PFSK-1 (cell line): ENCODE measurements around the gene LYPLA2.

Source experiments
- FOXP2 ChIP-seq: optimal IDR thresholded peaks from 2 replicates; pipeline ENCODE3; 2011; ENCODE audit warnings: borderline replicate concordance, control low read depth, inconsistent platforms; ENCODE audit not compliant: insufficient read depth; ENCODE audit errors: extremely low read length, extremely low read depth
- POLR2AphosphoS5 ChIP-seq: IDR thresholded peaks from 2 replicates; pipeline ENCODE4 v1.6.1; 2012; ENCODE audit warnings: low read depth, mild to moderate bottlenecking, control low read depth, low read length, moderate library complexity
- REST ChIP-seq, 2 experiments: IDR thresholded peaks; 2 replicates each; pipeline versions ENCODE4 v1.6.1 to v1.8.0; 2011 to 2012; ENCODE audit warnings: low read depth in 2 of 2, low read length in 2 of 2, control low read depth in 1 of 2, inconsistent platforms in 1 of 2, mild to moderate bottlenecking in 1 of 2, moderate library complexity in 1 of 2; ENCODE audit not compliant: insufficient read depth in 1 of 2
- SIN3A ChIP-seq: IDR thresholded peaks from 2 replicates; pipeline ENCODE4 v1.6.1; 2012; ENCODE audit warnings: mild to moderate bottlenecking, low read length, moderate library complexity, borderline replicate concordance; ENCODE audit not compliant: insufficient read depth
- TAF1 ChIP-seq: IDR thresholded peaks from 2 replicates; pipeline ENCODE4 v1.6.1; 2012; ENCODE audit warnings: low read length, control low read depth, borderline replicate concordance; ENCODE audit not compliant: insufficient read depth

LYPLA2 gene

DNA sequence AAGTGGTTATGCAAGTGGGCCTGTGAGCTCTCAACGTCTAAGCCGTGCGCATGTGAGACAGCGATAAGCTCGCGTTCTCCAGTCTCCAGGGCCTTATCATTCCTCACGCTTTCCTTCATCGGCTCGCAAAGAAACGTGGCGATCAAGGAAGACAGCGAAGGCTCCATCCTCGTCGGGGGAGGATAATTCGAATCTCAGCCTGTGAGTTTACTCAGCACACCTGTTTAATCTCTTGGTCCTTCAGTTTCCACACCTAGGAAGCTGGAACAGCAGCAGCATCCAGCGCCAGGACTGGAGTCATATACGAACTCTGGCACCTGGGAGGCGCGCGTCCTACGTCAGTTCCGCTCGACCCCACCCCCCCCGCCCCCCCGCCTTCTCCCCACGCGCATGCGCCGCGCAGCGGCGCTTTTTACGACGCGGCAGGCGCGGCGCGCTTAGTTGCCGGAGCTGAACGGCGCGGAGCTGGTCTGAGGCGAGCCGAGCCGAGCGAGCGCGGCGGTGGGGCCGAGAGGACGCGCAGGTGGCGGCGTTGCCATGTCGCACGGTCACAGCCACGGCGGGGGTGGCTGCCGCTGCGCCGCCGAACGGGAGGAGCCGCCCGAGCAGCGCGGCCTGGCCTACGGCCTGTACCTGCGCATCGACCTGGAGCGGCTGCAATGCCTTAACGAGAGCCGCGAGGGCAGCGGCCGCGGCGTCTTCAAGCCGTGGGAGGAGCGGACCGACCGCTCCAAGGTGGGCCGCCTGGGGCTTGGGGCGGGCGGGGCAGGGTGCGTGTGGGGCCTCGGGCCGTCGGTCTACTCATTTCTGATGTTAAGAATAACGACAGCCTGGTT is 12.7 kb upstream of the LYPLA2 start, which contains the start of gene PITHD1:
TSS of gene PITHD1 (plus strand) at position 440 of the 836 bp plus-strand sequence. CDS start at position 538, 98 bp downstream.
- peak; percentile 87 for TF ChIP-seq POLR2AphosphoS5
- TF ChIP-seq REST (IDR thresholded peaks at IDR 0.05; ENCODE audit: insufficient read depth in 1 of 2, low read depth in 2 of 2, low read length in 2 of 2), result no peak; a peak in 1 of 4 replicates
- TF ChIP-seq TAF1, result peak; percentile 71; the same call in 1 of the 2 replicates
- TF ChIP-seq SIN3A, result peak; percentile 79; the same call in 1 of the 2 replicates
- peak; percentile 63 for TF ChIP-seq FOXP2

DNA sequence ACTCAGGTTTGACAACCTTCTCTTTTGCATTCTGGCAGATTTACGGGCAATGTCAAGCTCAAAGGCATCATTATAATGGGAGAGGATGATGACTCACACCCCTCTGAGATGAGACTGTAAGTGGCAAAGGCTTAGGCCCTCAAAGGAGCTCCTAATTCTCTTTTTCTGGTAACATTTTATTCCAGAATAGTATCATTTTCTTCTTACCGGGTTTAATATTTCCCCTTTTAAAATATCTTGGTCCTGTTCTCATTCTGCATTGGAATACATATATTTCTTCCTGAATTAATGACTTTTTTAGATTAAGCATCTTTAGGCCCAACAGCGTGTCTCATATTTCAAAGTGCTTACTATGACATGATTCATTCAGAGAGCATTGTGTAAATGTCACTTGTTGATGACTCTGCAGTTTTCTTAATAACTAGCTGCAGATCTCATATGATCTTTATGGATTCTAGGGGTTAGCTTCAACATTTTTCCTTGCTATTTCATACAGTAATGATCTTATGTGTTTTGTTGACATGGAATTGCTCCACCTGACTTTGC is 11.0 kb upstream of the LYPLA2 start:
- TF ChIP-seq TAF1 (no peak), SIN3A (no peak), FOXP2 (no peak), POLR2AphosphoS5 (no peak), REST (IDR thresholded peaks at IDR 0.05; ENCODE audit: insufficient read depth in 1 of 2, low read depth in 2 of 2, low read length in 2 of 2) (no peak)

DNA sequence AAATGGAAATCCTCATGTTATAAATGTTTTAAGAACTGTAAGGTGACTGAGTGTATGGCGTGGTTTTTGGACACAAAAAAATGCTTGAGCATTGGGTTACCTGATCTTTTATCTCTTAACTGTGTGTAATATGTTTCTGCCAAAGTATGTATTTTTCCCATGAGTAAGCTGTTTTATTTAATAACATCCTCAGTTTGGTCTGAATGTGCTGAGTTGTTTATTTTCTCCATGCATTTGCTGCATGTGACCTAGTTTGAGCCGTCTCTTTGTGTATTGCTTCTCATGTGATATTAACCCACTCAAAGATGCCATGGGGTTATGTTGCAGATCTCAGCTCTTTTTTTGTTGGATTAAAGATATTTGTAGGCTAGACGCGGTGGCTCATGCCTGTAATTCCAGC is 6.1 kb upstream of the LYPLA2 start:
- TF ChIP-seq FOXP2, result no peak
- no peak for TF ChIP-seq TAF1
- TF ChIP-seq SIN3A, result no peak
- no peak for TF ChIP-seq POLR2AphosphoS5
- no peak for TF ChIP-seq REST (IDR thresholded peaks at IDR 0.05; ENCODE audit: insufficient read depth in 1 of 2, low read depth in 2 of 2, low read length in 2 of 2)

DNA sequence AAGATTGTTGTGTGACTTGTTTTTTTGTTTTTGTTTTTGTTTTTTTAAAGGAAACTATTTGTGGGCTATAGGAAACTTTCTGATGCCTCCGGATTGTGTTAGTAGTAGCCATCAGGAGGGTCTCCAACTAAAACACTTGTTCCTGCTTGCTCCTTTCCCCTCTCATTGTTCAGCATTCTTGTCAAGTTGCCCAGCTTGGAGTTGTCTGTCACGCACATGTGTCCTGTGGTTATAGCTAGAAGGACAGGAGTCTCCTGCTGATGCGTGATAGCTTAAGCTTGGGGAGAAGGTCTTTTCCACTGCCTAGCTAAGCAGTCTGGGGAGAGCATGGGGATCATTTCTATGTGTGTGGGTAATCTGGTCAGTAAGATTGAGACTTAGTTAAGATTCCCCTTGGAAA is 3.2 kb upstream of the LYPLA2 start:
- TF ChIP-seq FOXP2 (no peak), REST (IDR thresholded peaks at IDR 0.05; ENCODE audit: insufficient read depth in 1 of 2, low read depth in 2 of 2, low read length in 2 of 2) (no peak), TAF1 (no peak), SIN3A (no peak), POLR2AphosphoS5 (no peak)
